PC-3 (cell line): ENCODE measurements around the gene KRTAP17-1. TPM values are rescaled to one million over a fixed set of nuclear protein-coding genes. Genes with fewer than 3 reads are reported as not detected.

ENCODE experiments used
- ATAC-seq: fragments of 200-7000 bp; cut with Tn5 transposase; 2 replicates; pipeline ENCODE4 v1.9.1; 2020; ENCODE audit warnings: mild to moderate bottlenecking, moderate library complexity
- BruUV-seq: library from RNA; stranded (reverse); fragments of 400-500 nt; replicated peaks from 2 replicates; lab custom pipeline; 2021; lab: Mats Ljungman, UMichigan
- CTCF ChIA-PET: fragments of 300-600 bp; sonication (Branson Sonifier 250); formaldehyde crosslinking; loops from one replicate; lab custom pipeline; 2022; ENCODE audit warnings: antibody characterized with exemption; lab: Charles Lee
- POLR2A ChIA-PET: fragments of 300-600 bp; sonication (Branson Sonifier 250); formaldehyde crosslinking; loops from one replicate; lab custom pipeline; 2022; ENCODE audit warnings: antibody characterized with exemption; ENCODE audit not compliant: unreplicated experiment; lab: Charles Lee
- DNase-seq: peaks from one replicate; pipeline ENCODE4 v3.0.0-alpha.2; 2015
- H2AFZ ChIP-seq: fragments of 300-600 bp; sonication (generic); 2 replicates; pipeline ENCODE4 v1.6.0; 2016; ENCODE audit warnings: antibody characterized with exemption, low read length
- H3F3A ChIP-seq: fragments of 300-600 bp; sonication (generic); one replicate; pipeline ENCODE4 v1.6.0; 2017; ENCODE audit warnings: antibody characterized with exemption, low read length, control low read depth, mild to moderate bottlenecking; ENCODE audit not compliant: unreplicated experiment
- H3K27ac ChIP-seq: fragments of 300-600 bp; sonication (generic); 2 replicates; pipeline ENCODE4 v1.5.1; 2016; ENCODE audit warnings: mild to moderate bottlenecking, low read length
- H3K27me3 ChIP-seq: fragments of 300-600 bp; sonication (generic); 2 replicates; pipeline ENCODE4 v1.6.1; 2016; ENCODE audit warnings: low read length, mixed read lengths
- H3K36me3 ChIP-seq: fragments of 300-600 bp; sonication (generic); 2 replicates; pipeline ENCODE4 v1.6.1; 2016; ENCODE audit warnings: low read depth, mixed run types, low read length, mixed read lengths
- H3K4me1 ChIP-seq: fragments of 300-600 bp; sonication (generic); 2 replicates; pipeline ENCODE4 v1.5.1; 2016; ENCODE audit warnings: low read length; ENCODE audit not compliant: insufficient read depth
- H3K4me2 ChIP-seq: fragments of 300-600 bp; sonication (generic); 2 replicates; pipeline ENCODE4 v1.6.0; 2016; ENCODE audit warnings: low read length
- H3K4me3 ChIP-seq: fragments of 300-600 bp; sonication (generic); 2 replicates; pipeline ENCODE4 v1.5.1; 2016; ENCODE audit warnings: mild to moderate bottlenecking, low read length, mixed read lengths
- H3K79me2 ChIP-seq: fragments of 300-600 bp; sonication (generic); 2 replicates; pipeline ENCODE4 v1.6.1; 2017; ENCODE audit warnings: low read length, mixed read lengths
- H3K9ac ChIP-seq: fragments of 300-600 bp; sonication (generic); 2 replicates; pipeline ENCODE4 v1.6.0; 2016; ENCODE audit warnings: mild to moderate bottlenecking, low read length
- H3K9me2 ChIP-seq: fragments of 300-600 bp; sonication (generic); replicated peaks from 2 replicates; pipeline ENCODE4 v1.6.1; 2016; ENCODE audit warnings: mixed run types, low read length, mixed read lengths
- H3K9me3 ChIP-seq: fragments of 300-600 bp; sonication (generic); 2 replicates; pipeline ENCODE4 v1.6.1; 2016; ENCODE audit warnings: low read length, mixed read lengths
- H4K20me1 ChIP-seq: fragments of 300-600 bp; sonication (generic); 2 replicates; pipeline ENCODE4 v1.6.1; 2016; ENCODE audit warnings: low read length, mixed read lengths
- EZH2 ChIP-seq: fragments of 300-600 bp; sonication (generic); IDR thresholded peaks from one replicate; pipeline ENCODE4 v1.6.1; 2017; ENCODE audit warnings: antibody characterized with exemption, mild to moderate bottlenecking, low read length; ENCODE audit not compliant: unreplicated experiment
- EZH2phosphoT487 ChIP-seq: fragments of 300-600 bp; sonication (generic); IDR thresholded peaks from 2 replicates; pipeline ENCODE4 v1.6.1; 2018; ENCODE audit warnings: mild to moderate bottlenecking, antibody characterized with exemption, low read length, borderline replicate concordance
- intact Hi-C: fragments of 100-400 bp; cut with micrococcal nuclease; formaldehyde crosslinking; loops from 2 replicates; pipeline ENCODE4 v1.9.0; 2023
- total RNA-seq: library from RNA; depleted of rRNA; stranded (reverse); fragments of >200 nt; gene quantifications from 2 replicates; pipeline ENCODE4 v1.2.3, GENCODE V29; 2014
- TF ChIP-seq, protein P1 (sequence below): fragments of 300-600 bp; sonication (generic); conservative IDR thresholded peaks from 2 replicates; pipeline ENCODE4 v1.5.1; 2017; ENCODE audit warnings: antibody characterized with exemption, low read depth, mild to moderate bottlenecking, low read length

KRTAP17-1 gene
- total RNA-seq, 1 experiment from 2014 or later = not detected

GRCh38 chr17:41329279-41329948 lies 13.9 kb upstream of the KRTAP17-1 start:
- intact Hi-C loops = loop anchor here (10.0 kb wide), 3 partner anchors 165 to 525 kb away; no protein-coding TSS in a partner anchor
- Histone ChIP-seq H3K9me3 (no peaks in the 10 kb centered on the region), H3K36me3 (no peaks in the 10 kb centered on the region), H3K79me2 (no peaks in the 10 kb centered on the region), H3K27me3 (no peaks in the 10 kb centered on the region), H3K9me2 (no peaks in the 10 kb centered on the region), H3F3A (no peaks in the 10 kb centered on the region), H3K9ac (no peak overlapping the region), H3K4me2 (no peak overlapping the region), H2AFZ (0 out of 2 replicates have a peak overlapping the region, but pooled peaks have one; percentile 53), H3K27ac (no peak overlapping the region), H3K4me1 (no peaks in the 10 kb centered on the region), H4K20me1 (no peaks in the 10 kb centered on the region), H3K4me3 (no peak overlapping the region)
- ChIA-PET POLR2A (no interaction called here), CTCF (no interaction called here)
- BruUV-seq = no TSS peak
- ATAC-seq (peak; percentile 86), DNase-seq (peak; percentile 69)
- TF ChIP-seq EZH2phosphoT487 (no peak), EZH2 (no peak)
- TF ChIP-seq, protein P1, sequence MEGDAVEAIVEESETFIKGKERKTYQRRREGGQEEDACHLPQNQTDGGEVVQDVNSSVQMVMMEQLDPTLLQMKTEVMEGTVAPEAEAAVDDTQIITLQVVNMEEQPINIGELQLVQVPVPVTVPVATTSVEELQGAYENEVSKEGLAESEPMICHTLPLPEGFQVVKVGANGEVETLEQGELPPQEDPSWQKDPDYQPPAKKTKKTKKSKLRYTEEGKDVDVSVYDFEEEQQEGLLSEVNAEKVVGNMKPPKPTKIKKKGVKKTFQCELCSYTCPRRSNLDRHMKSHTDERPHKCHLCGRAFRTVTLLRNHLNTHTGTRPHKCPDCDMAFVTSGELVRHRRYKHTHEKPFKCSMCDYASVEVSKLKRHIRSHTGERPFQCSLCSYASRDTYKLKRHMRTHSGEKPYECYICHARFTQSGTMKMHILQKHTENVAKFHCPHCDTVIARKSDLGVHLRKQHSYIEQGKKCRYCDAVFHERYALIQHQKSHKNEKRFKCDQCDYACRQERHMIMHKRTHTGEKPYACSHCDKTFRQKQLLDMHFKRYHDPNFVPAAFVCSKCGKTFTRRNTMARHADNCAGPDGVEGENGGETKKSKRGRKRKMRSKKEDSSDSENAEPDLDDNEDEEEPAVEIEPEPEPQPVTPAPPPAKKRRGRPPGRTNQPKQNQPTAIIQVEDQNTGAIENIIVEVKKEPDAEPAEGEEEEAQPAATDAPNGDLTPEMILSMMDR = peak; percentile 68

DNA sequence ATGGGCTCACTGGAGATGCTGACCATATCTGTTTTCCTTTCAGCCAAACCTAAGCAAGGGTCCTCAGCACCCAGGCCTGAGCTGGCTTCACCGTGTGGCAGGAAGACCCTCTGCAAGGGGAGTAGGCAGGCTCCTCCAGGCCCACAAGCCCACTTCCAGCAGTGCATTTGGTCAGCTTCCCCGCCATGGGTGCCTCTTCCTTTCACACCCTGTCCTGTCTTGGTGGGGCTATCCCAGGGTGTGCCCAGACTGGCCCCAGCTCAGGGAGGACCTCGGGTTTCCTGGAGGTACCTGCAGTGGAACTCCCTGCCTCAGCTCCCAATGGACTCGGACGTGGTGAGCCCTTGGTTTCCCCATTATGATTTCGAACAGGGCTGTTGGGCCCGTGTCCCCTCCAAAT lies 12.7 kb upstream of the KRTAP17-1 start:
- no peaks in the 10 kb centered on the region for H3K36me3 ChIP-seq
- no peaks in the 10 kb centered on the region for H3K9me2 ChIP-seq
- no peak overlapping the region for H3K27ac ChIP-seq
- H3K4me2 ChIP-seq = no peak overlapping the region
- ChIA-PET POLR2A (no interaction called here), CTCF (no interaction called here)
- H3K9me3 ChIP-seq = no peaks in the 10 kb centered on the region
- TF ChIP-seq, protein P1 = no peak
- no peak for TF ChIP-seq EZH2phosphoT487
- no peak for TF ChIP-seq EZH2
- intact Hi-C loops = loop anchor here (10.0 kb wide), 3 partner anchors 167 to 523 kb away; no protein-coding TSS in a partner anchor
- H3K4me3 ChIP-seq = no peak overlapping the region
- ATAC-seq (no peak), DNase-seq (no peak)
- H3K27me3 ChIP-seq = no peaks in the 10 kb centered on the region
- H3K4me1 ChIP-seq = no peaks in the 10 kb centered on the region
- no peak overlapping the region for H3K9ac ChIP-seq
- no peaks in the 10 kb centered on the region for H3K79me2 ChIP-seq
- H3F3A ChIP-seq = no peaks in the 10 kb centered on the region
- no peaks in the 10 kb centered on the region for H4K20me1 ChIP-seq
- no TSS peak for BruUV-seq
- no peak overlapping the region for H2AFZ ChIP-seq

DNA sequence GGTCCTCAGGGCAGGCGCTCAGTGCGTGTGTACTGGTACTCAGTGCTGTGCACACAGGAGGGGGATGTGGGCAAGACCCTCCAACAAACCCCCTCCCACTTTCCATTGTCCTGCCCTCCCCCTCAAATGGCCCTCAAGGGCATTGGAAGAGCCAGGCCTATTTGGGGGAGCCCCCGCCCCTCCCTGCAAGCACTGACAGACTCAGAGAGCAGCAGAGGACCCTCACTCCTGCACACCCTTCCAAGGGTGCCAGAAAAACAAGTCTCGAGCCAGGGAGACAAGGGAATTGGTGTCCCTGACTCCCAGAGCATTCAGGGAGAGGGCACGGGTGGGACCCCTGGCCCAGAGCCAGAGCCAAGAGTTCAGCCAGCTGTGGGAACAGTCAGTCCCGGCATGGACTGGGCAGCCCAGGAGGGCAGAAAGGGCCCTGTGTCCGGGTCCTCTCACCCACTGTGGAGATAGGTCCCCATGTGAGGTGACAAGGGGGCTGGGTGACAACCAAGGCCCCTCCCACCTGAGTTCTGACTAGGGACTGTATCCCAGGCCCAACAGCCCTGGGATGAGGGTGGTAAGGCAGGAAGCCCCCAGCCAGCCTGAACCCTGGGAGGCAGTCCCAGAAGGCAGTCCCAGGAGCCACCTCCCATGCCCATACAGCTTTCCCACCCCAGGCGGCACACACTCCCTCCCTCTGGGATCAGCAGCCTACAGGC lies 12.1 kb upstream of the KRTAP17-1 start:
- TF ChIP-seq, protein P1 = no peak
- TF ChIP-seq EZH2phosphoT487 (no peak), EZH2 (no peak)
- H3K36me3 ChIP-seq = no peaks in the 10 kb centered on the region
- BruUV-seq = no TSS peak
- DNase-seq (no peak), ATAC-seq (no peak)
- intact Hi-C loops = loop anchor here (10.0 kb wide), 3 partner anchors 167 to 523 kb away; no protein-coding TSS in a partner anchor
- no peaks in the 10 kb centered on the region for H3K9me3 ChIP-seq
- no peaks in the 10 kb centered on the region for H3K79me2 ChIP-seq
- H3K27me3 ChIP-seq = no peaks in the 10 kb centered on the region
- H3F3A ChIP-seq = no peaks in the 10 kb centered on the region
- POLR2A ChIA-PET = no interaction called here
- H4K20me1 ChIP-seq = no peaks in the 10 kb centered on the region
- no peak overlapping the region for H3K9ac ChIP-seq
- no peak overlapping the region for H3K4me3 ChIP-seq
- CTCF ChIA-PET = no interaction called here
- H3K4me2 ChIP-seq = no peak overlapping the region
- H3K9me2 ChIP-seq = no peaks in the 10 kb centered on the region
- no peaks in the 10 kb centered on the region for H3K4me1 ChIP-seq
- no peak overlapping the region for H3K27ac ChIP-seq
- no peak overlapping the region for H2AFZ ChIP-seq
